ENCODE data around the gene BAD. TPM values are rescaled to one million over a fixed set of nuclear protein-coding genes. Genes with fewer than 3 reads are reported as not detected.

The BAD gene
- total and polyA plus RNA-seq, 2 of the 13 experiments (the other 11 are each of a cell fraction or from before 2014, with no cell fraction given) = 17.9 to 28.5 TPM

- TF ChIP-seq ZNF318 (CRISPR knock-in tag; IDR thresholded peaks at IDR 0.05) (no peak), KLF16 (CRISPR knock-in tag; IDR thresholded peaks at IDR 0.05) (0 out of 4 replicates have a peak, but pooled peaks of 1 of the 2 experiments have one; percentile 29), SNAI1 (CRISPR knock-in tag; IDR thresholded peaks at IDR 0.05; ENCODE audit: borderline replicate concordance) (no peak), LCORL (IDR thresholded peaks at IDR 0.05) (no peak), LCORL (CRISPR knock-in tag; IDR thresholded peaks at IDR 0.05) (no peak), ZNF501 (CRISPR knock-in tag; IDR thresholded peaks at IDR 0.05) (no peak), MXD1 (CRISPR knock-in tag; IDR thresholded peaks at IDR 0.05) (0 out of 2 replicates have a peak, but pooled peaks have one; percentile 39), ZNF878 (CRISPR knock-in tag; IDR thresholded peaks at IDR 0.05) (no peak), ZNF30 (CRISPR knock-in tag; IDR thresholded peaks at IDR 0.05) (no peak), FOXP4 (CRISPR knock-in tag; IDR thresholded peaks at IDR 0.05) (no peak), ATF6 (CRISPR knock-in tag; conservative IDR thresholded peaks at IDR 0.05) (no peak), ZNF337 (CRISPR knock-in tag; IDR thresholded peaks at IDR 0.05; ENCODE audit: borderline replicate concordance, low read depth) (no peak), ZNF292 (CRISPR knock-in tag; IDR thresholded peaks at IDR 0.05; ENCODE audit: borderline replicate concordance, low read depth) (no peak), GLMP (CRISPR knock-in tag; IDR thresholded peaks at IDR 0.05; ENCODE audit: borderline replicate concordance) (no peak)
These were observed 15.4 kb downstream of the BAD start (continued) for GRCh38 chr11:64268893-64269539.
